ENCODE results near the gene SYT2.

DNA sequence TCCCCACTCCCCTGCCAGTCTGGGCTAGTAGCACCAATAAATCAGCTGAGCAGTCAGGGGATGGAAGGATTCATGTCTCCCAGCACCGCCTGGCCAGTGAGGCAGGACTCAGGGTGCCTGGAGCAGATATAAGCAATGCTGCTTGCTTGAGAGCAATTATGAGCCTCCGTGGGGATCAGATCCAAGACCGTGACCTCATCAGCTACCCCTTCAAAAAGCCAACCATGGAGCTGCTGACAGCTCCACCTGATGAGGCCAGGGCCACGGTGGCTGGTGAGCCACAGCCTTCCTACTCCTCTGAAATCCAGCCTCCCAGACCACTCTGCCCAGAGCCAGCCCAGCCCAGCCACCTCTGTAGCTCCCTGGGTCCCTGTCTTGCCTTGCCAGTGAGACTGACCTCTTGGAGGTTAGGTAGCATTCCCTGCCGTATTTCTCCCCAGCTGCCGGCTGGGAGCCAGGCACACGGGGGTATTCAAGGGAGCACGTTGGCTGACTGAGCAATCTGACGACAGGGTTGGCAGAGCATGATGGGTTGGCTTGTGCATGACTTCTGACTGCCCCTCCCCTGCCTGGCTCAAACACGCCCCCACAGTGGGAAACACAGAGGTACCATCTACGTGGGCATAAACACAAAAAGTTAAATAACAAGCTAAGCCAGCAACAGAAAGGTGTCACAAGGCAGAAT is 28.4 kb downstream of the SYT2 start:
- TF ChIP-seq GTF2F1 (IDR thresholded peaks at IDR 0.05; ENCODE audit: low read length) (no peak), ZNF337 (CRISPR knock-in tag; IDR thresholded peaks at IDR 0.05; ENCODE audit: borderline replicate concordance, low read depth) (no peak), PAF1 (CRISPR knock-in tag; IDR thresholded peaks at IDR 0.05) (no peak), TOE1 (CRISPR knock-in tag; IDR thresholded peaks at IDR 0.05) (no peak), KDM5A (IDR thresholded peaks at IDR 0.05; ENCODE audit: borderline replicate concordance, low read length) (no peak), ARNT (IDR thresholded peaks at IDR 0.05) (no peak), MYC (CRISPR knock-in tag; IDR thresholded peaks at IDR 0.05; ENCODE audit: borderline replicate concordance) (no peak), PHF21A (CRISPR knock-in tag; IDR thresholded peaks at IDR 0.05) (no peak)
